GM12874 (cell line): ENCODE data around the gene INO80.

Experiments
- CTCF ChIP-seq: IDR thresholded peaks from 2 replicates; pipeline ENCODE4 v1.5.1; 2011; ENCODE audit warnings: low read depth, mild to moderate bottlenecking, control low read depth, low read length, moderate library complexity; ENCODE audit not compliant: insufficient read depth

INO80 gene

GRCh38 chr15:41032079-41032328, 84.1 kb downstream of the INO80 start:
- no peak for TF ChIP-seq CTCF

- TF ChIP-seq CTCF = no peak
Observed at GRCh38 chr15:41031232-41032078, 84.6 kb downstream of the INO80 start.

- no peak for TF ChIP-seq CTCF
Observed at GRCh38 chr15:41028853-41029252, 87.2 kb downstream of the INO80 start.

- TF ChIP-seq CTCF = no peak
Observed at GRCh38 chr15:41025393-41025792, 90.7 kb downstream of the INO80 start.

- TF ChIP-seq CTCF = no peak
Observed at GRCh38 chr15:41024885-41025284, 91.2 kb downstream of the INO80 start.

GRCh38 chr15:41024131-41024530, 91.9 kb downstream of the INO80 start:
- no peak for TF ChIP-seq CTCF

GRCh38 chr15:41022487-41023090, 93.5 kb downstream of the INO80 start:
- TF ChIP-seq CTCF = peak; percentile 64
